K562 (cell line): ENCODE data around the gene PSMD8. TPM values are rescaled to one million over a fixed set of nuclear protein-coding genes. Genes with fewer than 3 reads are reported as not detected.

Experiments used
- CHD7 ChIP-seq: fragments of 200-600 bp; sonication (generic); IDR thresholded peaks from one replicate; pipeline ENCODE4 v1.6.1; 2012; ENCODE audit warnings: mild to moderate bottlenecking, low read depth, low read length, inconsistent platforms
- ELK1 ChIP-seq: sonication (generic); formaldehyde crosslinking; IDR thresholded peaks from 2 replicates; pipeline ENCODE4 v1.8.1; 2022; ENCODE audit warnings: missing genetic modification reagents
- ETV5 ChIP-seq: sonication (generic); formaldehyde crosslinking; IDR thresholded peaks from 2 replicates; pipeline ENCODE4 v1.4.0; 2020; ENCODE audit warnings: low read depth, mild to moderate bottlenecking, missing genetic modification reagents
- GABPB1 ChIP-seq: sonication (generic); formaldehyde crosslinking; IDR thresholded peaks from 2 replicates; pipeline ENCODE4 v1.8.0; 2022; ENCODE audit warnings: mild to moderate bottlenecking, missing genetic modification reagents
- IFI16 ChIP-seq: fragments of 250-450 bp; sonication (Bioruptor Pico); IDR thresholded peaks from 2 replicates; pipeline ENCODE4 v2.1.2; 2022; ENCODE audit warnings: mild to moderate bottlenecking, inconsistent platforms
- MECOM ChIP-seq: fragments of 250-450 bp; sonication (Bioruptor Pico); IDR thresholded peaks from 2 replicates; pipeline ENCODE4 v1.8.0; 2022; ENCODE audit warnings: inconsistent platforms
- PRPF4 ChIP-seq: fragments of 200-400 bp; formaldehyde crosslinking; IDR thresholded peaks from one replicate; pipeline ENCODE4 v1.6.1; 2017; ENCODE audit warnings: low read length, low read depth, mild to moderate bottlenecking; ENCODE audit not compliant: insufficient read depth, poor library complexity, severe bottlenecking
- SMARCC2 ChIP-seq: fragments of 450-650 bp; IDR thresholded peaks from 2 replicates; pipeline ENCODE4 v1.6.1; 2017; ENCODE audit warnings: antibody characterized with exemption, moderate library complexity, mild to moderate bottlenecking, low read depth
- TSHZ1 ChIP-seq: fragments of 250-450 bp; sonication (Bioruptor Pico); IDR thresholded peaks from 2 replicates; pipeline ENCODE4 v1.4.0; 2020; ENCODE audit warnings: mild to moderate bottlenecking, moderate library complexity
- ZNF398 ChIP-seq: fragments of 250-450 bp; sonication (Bioruptor Pico); IDR thresholded peaks from 2 replicates; pipeline ENCODE4 v1.8.0; 2021; ENCODE audit warnings: moderate library complexity, mild to moderate bottlenecking, inconsistent platforms
- polyA plus RNA-seq, 8 experiments: library from polyadenylated mRNA; depleted of rRNA in 4 of 8; stranded (reverse) in 5 of 8; unstranded in 3 of 8; fragments of >200 nt; fragmentation: Nextera tagmentation in 2 of 8; fragmentation: Illumina TruSeq in 1 of 8; extraction: Ambion mirVana in 2 of 8; extraction: Trizol in 1 of 8; gene quantifications; 2 replicates each; pipeline versions ENCODE4 v1.2.1 to v1.2.3, GENCODE V29; 2011 to 2014; ENCODE audit warnings: inconsistent platforms in 1 of 8, missing spikeins in 1 of 8
- total RNA-seq, 7 experiments: library from RNA; depleted of rRNA in 6 of 7; stranded (reverse); fragments of >200 nt in 6 of 7; fragmentation: Illumina TruSeq in 2 of 7; extraction: Trizol in 2 of 7; gene quantifications; 2 replicates each; pipeline versions ENCODE4 v1.2.1 to v1.2.3, GENCODE V29; 2011 to 2021; ENCODE audit warnings: low replicate concordance in 1 of 7

PSMD8 gene
- total and polyA plus RNA-seq, 9 of the 15 experiments (the other 6 are each of a cell fraction or from before 2014, with no cell fraction given): 130 to 583 (median 315) TPM

- TF ChIP-seq ETV5 (CRISPR knock-in tag): no peak
- no peak for TF ChIP-seq SMARCC2
- no peak for TF ChIP-seq ELK1 (CRISPR knock-in tag)
- TF ChIP-seq MECOM (CRISPR knock-in tag): no peak
- TF ChIP-seq IFI16 (CRISPR knock-in tag): no peak
- TF ChIP-seq TSHZ1 (CRISPR knock-in tag): no peak
- no peak for TF ChIP-seq ZNF398
- TF ChIP-seq CHD7: no peak
- TF ChIP-seq GABPB1 (CRISPR knock-in tag): no peak
- no peak for TF ChIP-seq PRPF4
Measured at GRCh38 chr19:38370299-38370698, 4.1 kb upstream of the PSMD8 start (continued).
